ENCODE results near the gene NT5DC4.
"Not testable (repeated sequence)": the region's sequence is repeated elsewhere in the genome, so short reads cannot be mapped to it uniquely, and the experiment has no call there.

Gene NT5DC4

DNA sequence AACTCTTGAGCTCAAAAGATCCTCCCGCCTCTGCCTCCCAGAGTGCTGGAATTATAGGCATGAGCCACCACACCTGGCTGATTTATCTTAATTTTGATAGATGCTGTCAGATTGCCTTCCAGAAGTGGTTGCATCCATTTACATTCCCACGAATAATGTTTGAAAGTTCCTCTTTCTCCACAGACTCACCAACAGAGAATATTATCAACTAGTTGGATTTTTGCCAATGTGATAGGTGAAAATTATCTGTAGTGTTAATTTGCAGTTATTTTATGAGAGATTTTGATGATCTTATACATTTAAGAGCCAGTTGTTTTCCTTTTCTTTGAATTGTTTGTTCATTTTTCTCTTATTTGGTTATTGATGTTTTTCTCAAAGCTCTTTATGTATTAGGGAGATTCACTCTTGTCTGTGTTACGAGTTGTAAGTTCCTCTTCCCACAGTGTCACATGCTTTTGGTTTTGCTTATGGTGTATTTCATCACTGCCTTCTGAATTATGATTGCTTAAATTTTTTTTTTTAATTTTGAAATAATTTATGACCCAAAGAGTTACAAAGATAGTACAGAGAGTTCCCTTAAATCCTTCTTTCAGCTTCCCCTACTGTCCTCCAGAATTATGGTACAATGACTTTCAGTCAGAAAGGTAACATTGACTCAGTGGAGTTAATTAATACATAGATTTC is 20.7 kb upstream of the NT5DC4 start:
- DNase-seq (ENCODE audit: low read depth), result no peak

DNA sequence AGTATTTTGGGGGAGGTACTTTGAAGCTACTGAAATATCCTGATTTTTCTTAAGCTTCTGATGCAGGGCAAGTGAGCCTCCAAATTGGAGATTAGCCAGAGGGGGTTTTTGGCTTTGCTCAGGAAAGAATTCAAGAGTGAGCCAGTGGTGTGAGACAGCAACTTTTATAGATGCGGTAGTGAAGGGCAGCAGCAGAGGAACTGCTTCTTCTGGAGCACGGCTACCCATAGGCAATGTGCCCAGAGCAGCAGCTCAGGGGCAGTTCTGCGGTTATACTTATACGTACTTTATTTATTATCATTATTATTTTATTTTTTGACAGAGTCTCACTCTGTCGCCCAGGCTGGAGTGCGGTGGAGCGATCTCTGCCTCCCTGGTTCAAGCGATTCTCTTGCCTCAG is 19.8 kb upstream of the NT5DC4 start:
- no peak for DNase-seq (ENCODE audit: low read depth)

DNA sequence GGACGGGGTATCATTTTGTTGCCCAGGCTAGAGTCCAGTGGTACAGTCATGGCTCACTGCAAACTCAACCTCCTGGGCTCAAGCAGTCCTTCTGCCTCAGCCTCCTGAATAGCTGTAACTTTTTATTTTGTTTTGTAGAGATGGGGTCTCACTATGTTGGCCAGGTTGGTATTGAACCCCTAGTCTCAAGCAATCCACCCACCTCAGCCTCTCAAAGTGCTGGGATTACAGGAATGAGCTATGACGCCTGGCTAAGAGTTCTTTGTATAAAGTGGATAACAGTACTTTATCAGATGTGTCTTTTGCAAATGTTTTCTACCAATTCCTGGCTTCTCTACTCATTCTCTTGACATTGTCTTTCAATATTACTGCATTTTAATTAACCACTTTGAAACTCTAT is 17.1 kb upstream of the NT5DC4 start:
- DNase-seq (ENCODE audit: low read depth), result no peak

DNA sequence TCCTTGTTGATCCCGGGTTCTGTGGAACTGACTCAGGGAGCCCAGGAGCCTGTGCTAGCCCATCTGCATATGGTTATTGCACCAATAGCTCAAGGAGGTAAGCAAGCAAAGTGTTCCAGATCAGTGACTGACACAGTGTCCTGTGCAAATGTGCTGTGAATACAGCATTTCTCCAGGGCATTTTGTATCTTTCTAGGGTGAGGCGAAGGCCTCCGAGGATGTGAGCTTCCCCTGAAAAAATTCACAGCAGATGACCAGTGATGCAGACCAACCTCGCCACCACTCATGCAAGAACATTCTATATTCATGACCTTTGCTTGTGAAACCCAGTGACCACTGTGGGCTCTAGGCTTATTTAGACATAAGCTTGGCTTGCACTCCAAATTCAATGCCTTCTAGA is 15.2 kb upstream of the NT5DC4 start:
- DNase-seq (ENCODE audit: low read depth), result no peak

DNA sequence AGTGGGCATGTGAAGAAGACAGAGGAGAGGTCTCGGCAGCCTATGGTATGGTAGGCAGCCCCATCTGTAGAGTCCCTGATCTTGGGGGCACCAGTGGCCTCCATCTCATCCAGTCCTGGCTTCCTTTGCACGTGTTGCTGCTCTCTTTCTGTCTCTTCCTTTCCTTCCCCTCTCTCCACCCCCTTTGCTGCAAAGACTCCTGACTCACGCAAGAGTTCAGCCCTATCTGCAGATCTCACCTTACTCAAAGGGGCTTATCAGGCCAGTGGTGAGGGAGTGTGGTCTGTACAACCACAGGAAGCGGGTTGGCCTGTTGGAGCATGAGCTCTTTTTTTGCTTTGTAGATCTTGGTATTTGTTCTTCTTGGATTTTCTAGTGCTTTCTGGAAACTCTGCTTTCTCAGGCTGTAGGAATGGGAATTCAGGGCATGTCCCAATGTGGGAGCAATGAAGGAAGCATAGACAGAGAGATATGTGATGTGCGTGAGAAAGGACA is 14.6 kb upstream of the NT5DC4 start:
- DNase-seq (ENCODE audit: low read depth), result peak; percentile 28

DNA sequence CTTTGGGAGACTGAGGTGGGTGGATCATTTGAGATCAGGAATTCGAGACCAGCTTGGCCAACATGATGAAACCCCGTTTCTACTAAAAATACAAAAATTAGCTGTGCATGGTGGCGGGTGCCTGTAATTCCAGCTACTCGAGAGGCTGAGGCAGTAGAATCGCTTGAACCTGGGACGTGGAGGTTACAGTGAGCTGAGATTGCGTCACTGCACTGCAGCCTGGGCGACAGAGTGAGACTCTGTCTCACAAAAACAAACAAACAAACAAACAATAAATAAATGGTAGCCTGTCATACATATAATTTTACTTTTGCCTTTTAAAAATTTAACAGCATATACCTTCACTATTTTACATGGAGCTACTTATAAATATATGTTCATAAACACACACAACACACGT is 13.9 kb upstream of the NT5DC4 start:
- DNase-seq (ENCODE audit: low read depth), result not testable (repeated sequence)

DNA sequence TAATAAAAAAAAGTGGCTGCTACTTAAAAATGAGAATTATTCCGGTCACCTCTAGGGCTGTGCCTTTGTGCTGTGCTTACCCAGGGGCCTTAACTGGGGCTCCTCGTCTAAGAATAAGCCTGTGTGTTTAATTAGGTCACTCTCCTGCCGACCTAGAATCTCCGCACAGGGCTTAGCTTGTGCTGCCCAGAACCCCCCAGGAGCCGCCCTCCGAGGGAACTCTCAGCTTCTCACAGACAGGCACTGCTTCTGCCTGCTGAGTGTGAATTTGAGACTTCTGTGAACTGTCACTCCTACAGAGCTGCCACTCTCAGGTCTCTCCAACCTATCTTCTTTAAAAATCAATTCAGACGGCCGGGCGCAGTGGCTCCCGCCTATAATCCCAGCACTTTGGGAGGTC is 11.9 kb upstream of the NT5DC4 start:
- no peak for DNase-seq (ENCODE audit: low read depth)

DNA sequence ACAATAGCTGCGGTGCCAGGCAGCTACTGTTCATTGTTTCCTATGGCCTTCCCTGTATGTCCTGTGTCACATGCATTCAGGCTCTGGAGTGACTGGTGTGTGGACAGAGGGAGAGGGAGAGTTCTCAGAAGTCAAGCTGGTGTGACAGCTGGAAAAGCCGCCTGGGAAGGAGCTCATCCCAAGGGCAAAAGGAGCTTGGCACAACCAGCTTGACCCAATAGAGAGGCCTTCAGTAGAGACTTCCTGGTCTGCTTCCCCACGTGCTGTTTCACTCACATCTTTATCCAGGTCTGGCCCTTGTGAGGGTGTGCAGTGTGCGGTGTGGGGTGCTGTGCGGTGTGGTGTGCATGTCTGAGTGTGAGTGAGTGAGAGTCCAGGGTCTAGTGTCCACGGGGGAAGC is 11.1 kb upstream of the NT5DC4 start:
- DNase-seq (ENCODE audit: low read depth), result no peak

DNA sequence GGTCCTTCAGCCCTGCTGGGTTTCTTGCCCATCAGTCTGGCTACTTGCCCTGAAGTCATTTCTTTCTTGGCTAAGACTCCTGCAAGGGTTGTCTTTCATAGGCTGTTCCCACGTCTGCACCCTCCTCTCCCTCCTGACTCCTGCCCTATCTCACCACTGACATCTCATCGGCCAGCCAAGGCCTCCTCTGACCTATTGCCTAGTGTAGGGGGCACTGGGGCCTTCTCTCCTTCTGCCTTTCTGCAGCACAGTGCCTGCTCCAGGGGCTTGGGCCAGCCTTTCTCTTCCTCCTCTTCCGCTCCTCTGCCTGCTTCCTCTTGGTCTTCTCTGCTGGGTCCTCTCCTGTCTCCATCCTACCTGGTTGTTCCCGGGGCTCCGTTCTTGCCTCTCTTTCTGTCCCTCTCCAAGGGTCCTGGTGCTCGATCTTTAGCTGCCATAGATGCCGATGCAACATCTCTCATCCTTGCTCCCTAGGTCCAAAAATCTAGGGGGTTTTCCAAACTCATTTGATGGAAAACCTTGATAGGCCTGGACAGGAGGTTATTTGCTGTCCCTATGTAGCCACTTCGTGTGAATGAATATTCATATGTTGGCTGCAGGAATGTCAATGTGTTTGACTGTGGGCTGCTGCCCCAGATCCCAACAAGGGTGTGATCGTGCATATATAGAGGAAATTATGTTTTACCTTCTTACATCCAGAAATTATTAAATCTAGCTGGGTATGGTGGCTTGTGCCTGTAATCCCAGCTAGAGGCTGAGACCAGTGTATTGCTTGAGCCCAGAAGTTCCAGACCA is 9.7 kb upstream of the NT5DC4 start:
- DNase-seq (ENCODE audit: low read depth), result no peak

DNA sequence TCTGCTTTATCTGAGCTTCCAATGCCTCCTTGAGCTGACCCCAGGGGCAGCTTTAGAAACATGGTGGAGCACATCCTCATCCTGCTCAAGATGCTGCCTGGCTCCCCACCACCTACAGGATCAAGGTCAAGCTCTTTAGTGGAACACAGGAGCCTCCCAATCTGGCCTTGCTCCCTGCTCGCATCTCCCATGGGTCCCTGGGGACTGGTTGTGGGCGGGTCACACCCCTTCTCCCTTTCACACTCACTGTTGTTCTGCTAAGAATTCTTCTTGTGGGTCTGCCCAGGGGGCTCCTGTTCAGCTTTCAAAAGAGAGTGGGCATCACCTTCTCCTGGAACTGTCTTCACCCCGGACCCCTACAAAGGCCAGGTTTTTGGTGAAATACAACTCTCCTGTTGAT is 8.4 kb upstream of the NT5DC4 start:
- DNase-seq (ENCODE audit: low read depth), result no peak

DNA sequence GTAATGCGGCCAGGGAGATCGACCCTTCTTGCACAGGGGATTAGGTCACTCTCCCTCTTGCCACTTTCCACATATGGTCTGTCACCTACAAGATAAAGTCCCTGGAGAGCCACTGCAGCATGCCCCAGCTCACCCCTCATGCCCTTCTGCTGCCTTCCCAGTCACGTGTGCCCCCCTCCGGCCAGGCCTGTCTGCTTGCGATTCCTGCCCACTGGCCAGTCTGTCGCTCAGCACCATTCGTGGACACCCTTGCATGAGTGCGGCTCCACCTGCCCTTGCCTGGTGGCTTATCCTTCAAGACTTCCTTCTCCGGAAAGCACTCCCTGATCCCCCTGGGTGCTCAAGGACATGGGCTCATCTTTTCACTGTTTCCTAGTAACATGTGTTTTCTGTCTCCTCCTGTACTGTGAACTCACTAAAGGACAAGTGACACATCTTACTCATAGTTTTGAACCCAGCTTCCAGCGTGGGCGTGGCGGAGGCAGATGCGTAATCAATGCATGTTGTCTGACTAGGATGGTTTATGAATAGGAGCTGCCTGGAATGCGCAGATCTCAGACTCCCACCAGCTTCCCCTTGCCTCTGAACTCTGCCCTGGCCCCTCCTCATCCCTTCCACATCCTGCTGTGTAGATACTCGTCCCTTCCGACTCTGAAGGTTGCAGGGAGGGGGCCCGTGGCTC is 7.8 kb upstream of the NT5DC4 start:
- DNase-seq (ENCODE audit: low read depth), result no peak

DNA sequence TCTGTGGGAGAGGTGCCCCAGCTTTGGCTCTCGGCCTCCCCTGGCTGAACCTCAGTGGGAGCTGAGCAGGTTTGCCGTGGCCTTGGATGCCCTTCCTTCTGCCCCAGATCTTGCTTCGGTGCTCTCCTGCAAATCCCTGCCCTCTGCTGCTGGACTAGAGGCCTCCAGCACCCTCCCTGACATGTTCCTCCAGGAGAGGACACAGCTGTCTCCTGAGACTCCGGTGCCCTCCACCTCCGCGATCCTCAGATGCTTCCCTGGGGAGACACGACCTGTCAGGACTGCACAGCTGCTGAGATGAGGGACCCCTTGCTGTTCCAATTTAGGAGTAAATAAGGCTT is 7.3 kb upstream of the NT5DC4 start:
- DNase-seq (ENCODE audit: low read depth), result no peak

DNA sequence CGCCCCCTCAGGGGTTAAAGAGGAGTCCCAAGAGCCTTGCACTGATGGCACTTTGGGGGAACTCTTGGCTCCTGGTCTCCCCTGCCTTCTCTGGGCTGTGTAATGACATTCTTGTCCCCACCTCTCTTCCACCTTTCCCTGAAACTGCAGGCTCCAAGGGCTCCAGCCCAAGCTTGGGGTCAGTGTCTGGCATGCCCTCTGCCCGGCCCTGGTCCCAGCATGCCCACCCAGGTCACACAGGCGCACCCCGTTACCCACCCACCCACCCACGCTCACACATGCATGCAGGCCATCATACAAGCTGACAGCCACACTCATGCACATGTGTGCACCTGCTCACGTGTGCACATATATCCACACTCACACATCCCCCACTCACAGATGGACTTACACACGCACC is 6.9 kb upstream of the NT5DC4 start:
- DNase-seq (ENCODE audit: low read depth), result no peak

DNA sequence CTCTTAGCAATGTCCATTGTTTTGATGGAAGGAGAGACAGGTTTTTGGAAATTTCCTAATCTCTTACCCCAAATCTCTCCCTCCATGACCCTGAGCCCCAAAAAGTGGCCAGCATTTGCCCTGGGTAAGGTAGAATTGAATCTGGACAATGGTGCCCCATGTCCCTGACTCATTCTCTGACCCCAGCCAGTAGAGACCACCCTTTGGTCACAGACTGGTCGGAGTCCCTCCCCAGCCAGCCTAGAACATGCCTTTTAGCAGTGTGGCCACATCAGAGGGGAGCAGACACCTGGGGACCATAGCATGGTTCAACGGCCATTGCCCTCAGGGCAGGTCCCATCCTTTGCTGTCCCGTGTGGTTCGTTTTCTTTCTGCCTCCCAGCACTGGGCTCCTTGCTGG is 6.5 kb upstream of the NT5DC4 start:
- DNase-seq (ENCODE audit: low read depth), result no peak

DNA sequence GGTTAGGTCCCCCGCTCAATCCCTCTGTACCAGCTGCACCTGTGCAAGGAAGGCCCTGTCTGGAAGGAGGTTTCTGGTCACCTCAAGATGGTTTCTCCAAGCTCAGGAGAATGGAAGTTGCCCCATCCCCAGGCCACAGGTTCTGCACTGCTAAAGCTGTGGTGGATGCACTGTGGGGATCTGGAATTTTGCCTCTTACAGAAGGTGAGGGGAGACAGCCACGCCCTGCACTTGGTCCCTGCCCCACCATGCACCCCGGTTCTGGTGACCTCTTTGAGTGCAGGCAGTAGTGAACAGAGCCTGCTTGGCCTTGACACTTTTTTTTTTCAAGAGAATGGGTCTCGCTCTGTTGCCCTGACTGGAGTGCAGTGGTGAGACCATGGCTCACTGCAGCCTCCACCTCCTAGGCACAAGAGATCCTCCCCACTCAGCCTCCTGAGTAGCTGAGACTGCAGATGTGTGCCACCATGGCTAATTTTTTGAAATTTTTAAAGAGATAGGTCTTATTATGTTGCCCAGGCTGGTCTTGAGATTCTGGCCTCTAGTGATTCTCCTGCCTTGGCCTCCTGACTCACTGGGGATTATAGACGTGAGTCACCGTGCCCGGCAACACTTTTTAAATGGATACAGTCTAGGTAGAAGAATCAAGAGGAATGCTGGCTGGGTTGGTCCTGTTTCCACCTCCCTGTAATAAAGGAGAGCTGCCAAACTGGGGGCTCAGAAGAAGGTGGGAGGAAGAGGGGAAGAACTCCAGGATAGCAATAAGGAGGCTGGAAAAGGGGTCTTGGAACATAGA is 5.8 kb upstream of the NT5DC4 start:
- no peak for DNase-seq (ENCODE audit: low read depth)

DNA sequence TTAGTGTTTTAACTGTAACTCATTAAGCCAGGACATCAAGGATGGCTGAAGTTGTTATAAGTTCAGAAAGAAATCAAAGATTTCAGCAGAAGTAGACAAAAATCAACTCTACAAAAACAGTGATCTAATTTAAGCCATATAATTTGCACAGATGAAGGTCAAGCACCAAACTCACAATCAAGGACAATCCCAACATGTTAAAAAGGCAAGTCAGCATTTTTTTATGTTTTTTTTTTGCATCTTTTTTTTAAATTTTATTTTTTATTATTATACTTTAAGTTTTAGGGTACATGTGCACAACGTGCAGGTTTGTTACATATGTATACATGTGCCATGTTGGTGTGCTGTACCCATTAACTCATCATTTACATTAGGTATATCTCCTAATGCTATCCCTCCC is 4.7 kb upstream of the NT5DC4 start:
- DNase-seq (ENCODE audit: low read depth), result not testable (repeated sequence)

DNA sequence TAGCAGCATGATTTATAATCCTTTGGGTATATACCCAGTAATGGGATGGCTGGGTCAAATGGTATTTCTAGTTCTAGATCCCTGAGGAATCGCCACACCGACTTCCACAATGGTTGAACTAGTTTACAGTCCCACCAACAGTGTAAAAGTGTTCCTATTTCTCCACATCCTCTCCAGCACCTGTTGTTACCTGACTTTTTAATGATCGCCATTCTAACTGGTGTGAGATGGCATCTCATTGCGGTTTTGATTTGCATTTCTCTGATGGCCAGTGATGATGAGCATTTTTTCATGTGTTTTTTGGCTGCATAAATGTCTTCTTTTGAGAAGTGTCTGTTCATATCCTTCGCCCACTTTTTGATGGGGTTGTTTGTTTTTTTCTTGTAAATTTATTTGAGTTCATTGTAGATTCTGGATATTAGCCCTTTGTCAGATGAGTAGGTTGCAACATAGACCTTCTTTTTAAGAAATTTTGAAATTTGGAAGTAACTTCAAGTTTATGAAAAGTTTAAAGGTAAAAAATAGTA is 3.9 kb upstream of the NT5DC4 start:
- DNase-seq (ENCODE audit: low read depth), result not testable (repeated sequence)

DNA sequence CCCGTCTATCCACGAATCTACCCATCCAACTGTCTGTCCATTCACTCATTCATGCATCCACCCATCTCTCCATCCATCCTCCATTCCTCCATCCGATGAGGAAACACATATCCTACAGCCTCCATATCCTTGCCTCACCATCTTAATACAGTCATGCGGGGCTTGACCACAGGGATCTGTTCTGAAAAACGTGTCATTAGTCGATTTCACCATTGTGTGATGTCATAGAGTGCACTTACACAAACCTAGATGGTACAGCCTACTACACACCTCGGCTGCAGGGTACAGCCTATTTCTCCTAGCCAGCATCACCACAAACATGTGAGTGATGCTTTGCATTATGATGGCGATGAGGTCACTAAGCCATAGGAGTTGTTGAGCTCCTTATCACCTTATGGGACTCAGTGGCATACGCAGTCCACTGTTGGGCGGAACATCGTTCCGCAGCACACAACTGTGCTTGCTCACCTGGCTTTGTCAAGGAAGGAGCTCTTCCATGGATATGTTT is 1.9 kb upstream of the NT5DC4 start:
- no peak for DNase-seq (ENCODE audit: low read depth)

DNA sequence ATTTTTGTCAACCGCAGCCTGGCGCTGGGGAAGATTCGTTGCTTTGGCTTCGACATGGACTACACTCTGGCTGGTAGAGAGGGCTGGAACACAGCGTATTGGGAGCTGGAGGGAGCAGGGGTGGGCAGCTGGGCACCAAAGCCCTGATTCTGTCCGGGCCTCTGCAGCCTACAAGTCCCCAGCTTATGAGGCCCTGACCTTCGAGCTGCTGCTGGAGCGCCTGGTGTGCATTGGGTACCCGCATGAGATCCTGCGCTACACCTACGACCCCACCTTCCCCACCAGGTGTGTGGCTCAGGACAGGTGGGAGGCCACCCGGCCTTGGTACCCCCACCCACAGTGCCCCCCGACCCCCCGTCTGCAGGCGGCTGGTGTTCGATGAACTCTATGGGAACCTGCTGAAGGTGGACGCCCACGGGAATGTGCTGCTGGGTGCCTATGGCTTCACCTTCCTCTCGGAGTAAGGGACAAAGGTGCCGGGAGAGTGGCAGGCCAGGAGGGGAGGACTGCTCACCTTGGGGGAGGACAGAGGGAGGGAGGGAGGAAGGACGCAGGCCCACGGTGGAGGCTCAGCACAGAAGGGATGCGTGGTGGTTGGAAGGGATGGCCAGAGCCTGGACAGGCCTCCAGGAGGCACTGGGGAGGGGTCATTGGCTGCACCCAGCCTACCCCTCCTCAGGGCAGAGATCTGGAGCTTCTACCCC is 1.2 kb downstream of the NT5DC4 start:
- no peak for DNase-seq (ENCODE audit: low read depth)

DNA sequence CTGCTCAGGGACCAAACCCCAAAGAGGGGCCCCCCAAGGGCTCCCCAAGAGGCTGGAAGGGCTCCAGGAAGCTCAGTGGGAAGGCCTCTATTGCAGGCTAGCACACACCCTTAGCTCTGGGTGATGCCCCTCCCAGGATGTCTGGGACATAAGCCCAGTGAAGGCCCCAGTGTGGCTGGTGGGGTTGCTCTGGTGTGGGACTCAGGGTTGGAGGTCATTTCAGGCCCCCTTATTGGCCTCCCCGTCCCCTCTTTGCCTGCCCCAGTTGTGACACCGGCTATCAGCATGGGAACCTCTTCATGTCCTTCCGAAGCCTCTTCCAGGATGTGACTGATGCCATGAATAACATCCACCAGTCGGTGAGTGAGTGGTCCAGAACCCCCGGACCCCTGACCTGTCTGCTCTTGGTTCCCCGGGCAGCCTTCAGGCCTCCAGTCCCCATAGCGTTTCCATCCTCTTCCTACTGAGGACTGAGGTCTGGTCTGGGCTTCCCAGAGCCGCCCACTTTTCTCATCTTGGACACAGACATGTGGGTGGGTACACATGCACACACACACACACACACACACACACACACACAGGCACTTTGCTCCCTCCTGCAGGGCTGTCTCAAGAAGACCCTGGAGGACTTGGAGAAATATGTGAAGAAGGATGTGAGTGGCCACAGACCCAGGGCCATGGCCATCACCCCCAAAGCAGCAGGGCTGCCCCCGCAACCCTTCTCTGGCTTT is 2.2 kb downstream of the NT5DC4 start:
- DNase-seq (ENCODE audit: low read depth), result no peak

DNA sequence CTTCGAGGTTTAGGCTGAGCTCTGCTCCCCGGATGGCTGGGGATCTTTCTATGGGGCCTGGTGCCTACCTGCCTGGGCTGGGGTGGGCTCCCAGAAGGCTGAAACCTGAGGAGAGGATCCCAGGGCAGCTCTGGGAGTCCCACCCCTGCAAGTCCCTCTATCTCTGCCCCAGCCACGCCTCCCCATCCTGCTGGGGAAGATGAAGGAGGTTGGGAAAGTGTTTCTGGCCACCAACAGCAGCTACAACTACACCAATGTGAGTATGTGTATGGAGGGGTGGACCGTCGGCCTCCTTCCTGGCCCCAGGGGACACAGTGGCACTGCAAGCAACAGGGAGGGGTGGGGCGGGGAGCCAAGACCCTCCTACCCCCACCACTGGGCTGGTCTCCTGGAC is 2.7 kb downstream of the NT5DC4 start:
- no peak for DNase-seq (ENCODE audit: low read depth)

All from activated gamma-delta T cell treated with anti-CD3 and anti-CD28 coated beads, Interleukin-2, amount 50 U/mL, for 16 hours (primary cell).